ENCODE data around the gene NPM1. TPM values are rescaled to one million over a fixed set of nuclear protein-coding genes. Genes with fewer than 3 reads are reported as not detected.

The NPM1 gene
- total and polyA plus RNA-seq, 4 donors, result 133 to 959 (median 363) TPM

DNA sequence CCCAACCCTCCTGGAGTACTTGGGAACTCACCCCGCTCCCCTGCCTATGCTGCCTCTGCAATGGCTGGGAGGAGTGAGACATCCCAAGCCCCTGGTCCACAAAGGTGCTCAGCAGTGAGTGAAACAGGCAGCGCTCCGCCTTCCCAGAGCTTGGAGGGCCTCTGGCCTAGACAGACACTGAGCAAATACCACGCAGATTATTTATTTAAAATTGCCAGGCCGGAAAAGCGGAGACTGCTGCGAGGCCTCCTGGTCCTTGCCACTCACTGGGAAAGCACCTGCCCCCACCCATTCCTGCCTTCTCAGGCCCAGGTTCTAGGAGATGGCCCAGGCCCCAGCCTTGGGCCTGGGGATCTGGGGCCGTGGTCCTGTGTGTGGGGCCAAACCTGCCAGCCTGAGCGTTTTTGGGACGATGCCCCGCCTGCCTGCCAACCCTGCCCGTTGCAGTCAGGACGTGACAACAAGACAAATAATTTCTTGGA is 49.2 kb downstream of the NPM1 start:
- Histone ChIP-seq H3K4me3 (ENCODE audit: low read depth in 1 of 3, low read length in 3 of 3) (no peak overlapping the region), H3K4me1 (ENCODE audit: control insufficient read depth in 4 of 4, insufficient read depth in 4 of 4, low read length in 3 of 4) (no peaks in the 10 kb centered on the region), H3K27ac (ENCODE audit: low read depth in 1 of 2, low read length in 2 of 2) (no peak overlapping the region), H3K9me3 (ENCODE audit: control insufficient read depth in 4 of 4, low read length in 3 of 4) (no peaks in the 10 kb centered on the region), H3K36me3 (ENCODE audit: control insufficient read depth in 4 of 4, insufficient read depth in 3 of 4, low read depth in 1 of 4, low read length in 3 of 4) (no peaks in the 10 kb centered on the region), H3K27me3 (ENCODE audit: control insufficient read depth in 4 of 4, insufficient read depth in 4 of 4, low read length in 3 of 4) (no peaks in the 10 kb centered on the region), H3K9ac (ENCODE audit: low read depth in 1 of 2, low read length in 2 of 2) (no peak overlapping the region)
- WGBS, result 91% methylated on average over 13 of the region's 13 CpGs
- TF ChIP-seq, protein P1, sequence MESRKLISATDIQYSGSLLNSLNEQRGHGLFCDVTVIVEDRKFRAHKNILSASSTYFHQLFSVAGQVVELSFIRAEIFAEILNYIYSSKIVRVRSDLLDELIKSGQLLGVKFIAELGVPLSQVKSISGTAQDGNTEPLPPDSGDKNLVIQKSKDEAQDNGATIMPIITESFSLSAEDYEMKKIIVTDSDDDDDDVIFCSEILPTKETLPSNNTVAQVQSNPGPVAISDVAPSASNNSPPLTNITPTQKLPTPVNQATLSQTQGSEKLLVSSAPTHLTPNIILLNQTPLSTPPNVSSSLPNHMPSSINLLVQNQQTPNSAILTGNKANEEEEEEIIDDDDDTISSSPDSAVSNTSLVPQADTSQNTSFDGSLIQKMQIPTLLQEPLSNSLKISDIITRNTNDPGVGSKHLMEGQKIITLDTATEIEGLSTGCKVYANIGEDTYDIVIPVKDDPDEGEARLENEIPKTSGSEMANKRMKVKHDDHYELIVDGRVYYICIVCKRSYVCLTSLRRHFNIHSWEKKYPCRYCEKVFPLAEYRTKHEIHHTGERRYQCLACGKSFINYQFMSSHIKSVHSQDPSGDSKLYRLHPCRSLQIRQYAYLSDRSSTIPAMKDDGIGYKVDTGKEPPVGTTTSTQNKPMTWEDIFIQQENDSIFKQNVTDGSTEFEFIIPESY (IDR thresholded peaks at IDR 0.05), result no peak
- no peak for TF ChIP-seq RAD21 (IDR thresholded peaks at IDR 0.05)
- no peak for TF ChIP-seq GABPA (IDR thresholded peaks at IDR 0.05 in 1 of 2, conservative IDR thresholded peaks at IDR 0.05 in 1 of 2)
- TF ChIP-seq, protein P2, sequence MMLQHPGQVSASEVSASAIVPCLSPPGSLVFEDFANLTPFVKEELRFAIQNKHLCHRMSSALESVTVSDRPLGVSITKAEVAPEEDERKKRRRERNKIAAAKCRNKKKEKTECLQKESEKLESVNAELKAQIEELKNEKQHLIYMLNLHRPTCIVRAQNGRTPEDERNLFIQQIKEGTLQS (IDR thresholded peaks at IDR 0.05), result no peak
- TF ChIP-seq HNF4G (IDR thresholded peaks at IDR 0.05), result no peak
- TF ChIP-seq, protein P3, sequence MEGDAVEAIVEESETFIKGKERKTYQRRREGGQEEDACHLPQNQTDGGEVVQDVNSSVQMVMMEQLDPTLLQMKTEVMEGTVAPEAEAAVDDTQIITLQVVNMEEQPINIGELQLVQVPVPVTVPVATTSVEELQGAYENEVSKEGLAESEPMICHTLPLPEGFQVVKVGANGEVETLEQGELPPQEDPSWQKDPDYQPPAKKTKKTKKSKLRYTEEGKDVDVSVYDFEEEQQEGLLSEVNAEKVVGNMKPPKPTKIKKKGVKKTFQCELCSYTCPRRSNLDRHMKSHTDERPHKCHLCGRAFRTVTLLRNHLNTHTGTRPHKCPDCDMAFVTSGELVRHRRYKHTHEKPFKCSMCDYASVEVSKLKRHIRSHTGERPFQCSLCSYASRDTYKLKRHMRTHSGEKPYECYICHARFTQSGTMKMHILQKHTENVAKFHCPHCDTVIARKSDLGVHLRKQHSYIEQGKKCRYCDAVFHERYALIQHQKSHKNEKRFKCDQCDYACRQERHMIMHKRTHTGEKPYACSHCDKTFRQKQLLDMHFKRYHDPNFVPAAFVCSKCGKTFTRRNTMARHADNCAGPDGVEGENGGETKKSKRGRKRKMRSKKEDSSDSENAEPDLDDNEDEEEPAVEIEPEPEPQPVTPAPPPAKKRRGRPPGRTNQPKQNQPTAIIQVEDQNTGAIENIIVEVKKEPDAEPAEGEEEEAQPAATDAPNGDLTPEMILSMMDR (IDR thresholded peaks at IDR 0.05; ENCODE audit: low read depth, low read length, missing input control), result no peak
- TF ChIP-seq SP1 (IDR thresholded peaks at IDR 0.05), result no peak
- TF ChIP-seq FOXA1 (IDR thresholded peaks at IDR 0.05), result no peak
- no peak for TF ChIP-seq FOXA2 (IDR thresholded peaks at IDR 0.05)
- TF ChIP-seq EGR1 (IDR thresholded peaks at IDR 0.05; ENCODE audit: low read depth in 2 of 2), result no peak
- no peak for TF ChIP-seq YY1 (IDR thresholded peaks at IDR 0.05)
- no peak for TF ChIP-seq NR2F2 (IDR thresholded peaks at IDR 0.05)
- TF ChIP-seq HNF4A (conservative IDR thresholded peaks at IDR 0.05), result no peak
- no peak for TF ChIP-seq TAF1 (conservative IDR thresholded peaks at IDR 0.05)
- no peak for DNase-seq (ENCODE audit: low spot score)

DNA sequence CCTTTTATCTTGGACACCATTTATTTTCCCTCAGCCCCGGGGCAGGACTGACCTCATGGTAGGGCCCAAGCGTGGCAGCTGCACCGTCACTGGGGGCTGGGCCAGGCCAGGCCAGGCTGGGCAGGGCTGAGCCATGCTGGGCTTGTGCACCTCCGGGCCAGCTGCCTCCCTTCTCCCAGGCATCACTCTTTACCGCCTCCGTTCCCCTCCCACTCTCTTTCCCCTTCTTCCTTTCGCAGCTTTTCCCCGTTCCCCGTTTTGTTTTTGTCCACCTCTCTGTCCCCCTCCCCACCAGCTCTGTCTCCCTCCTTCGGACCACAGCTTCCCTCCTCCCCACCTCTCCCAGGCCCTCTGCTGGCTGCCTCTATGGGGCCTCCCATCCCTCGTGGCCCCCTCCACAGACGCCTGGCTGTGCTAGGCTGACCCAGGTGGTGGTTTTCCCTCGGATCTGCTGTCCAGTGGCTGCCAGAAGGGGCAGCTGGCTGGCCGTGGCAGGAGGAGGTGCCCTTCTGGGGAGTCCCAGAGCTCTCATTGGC is 49.7 kb downstream of the NPM1 start:
- Histone ChIP-seq H3K36me3 (ENCODE audit: control insufficient read depth in 4 of 4, insufficient read depth in 3 of 4, low read depth in 1 of 4, low read length in 3 of 4) (no peaks in the 10 kb centered on the region), H3K4me3 (ENCODE audit: low read depth in 1 of 3, low read length in 3 of 3) (no peak overlapping the region), H3K9ac (ENCODE audit: low read depth in 1 of 2, low read length in 2 of 2) (no peak overlapping the region), H3K27ac (ENCODE audit: low read depth in 1 of 2, low read length in 2 of 2) (no peak overlapping the region), H3K4me1 (ENCODE audit: control insufficient read depth in 4 of 4, insufficient read depth in 4 of 4, low read length in 3 of 4) (no peaks in the 10 kb centered on the region), H3K27me3 (ENCODE audit: control insufficient read depth in 4 of 4, insufficient read depth in 4 of 4, low read length in 3 of 4) (no peaks in the 10 kb centered on the region), H3K9me3 (ENCODE audit: control insufficient read depth in 4 of 4, low read length in 3 of 4) (no peaks in the 10 kb centered on the region)
- DNase-seq (ENCODE audit: low spot score), result no peak
- WGBS, result 85% methylated on average over 14 of the region's 14 CpGs
- TF ChIP-seq, protein P4, sequence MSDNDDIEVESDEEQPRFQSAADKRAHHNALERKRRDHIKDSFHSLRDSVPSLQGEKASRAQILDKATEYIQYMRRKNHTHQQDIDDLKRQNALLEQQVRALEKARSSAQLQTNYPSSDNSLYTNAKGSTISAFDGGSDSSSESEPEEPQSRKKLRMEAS (IDR thresholded peaks at IDR 0.05), result no peak
- TF ChIP-seq FOXA2 (IDR thresholded peaks at IDR 0.05), result no peak
- TF ChIP-seq TAF1 (conservative IDR thresholded peaks at IDR 0.05), result no peak
- TF ChIP-seq, protein P3 (IDR thresholded peaks at IDR 0.05; ENCODE audit: low read depth, low read length, missing input control), result no peak
- no peak for TF ChIP-seq HNF4G (IDR thresholded peaks at IDR 0.05)
- TF ChIP-seq GABPA (IDR thresholded peaks at IDR 0.05 in 1 of 2, conservative IDR thresholded peaks at IDR 0.05 in 1 of 2), result no peak
- no peak for TF ChIP-seq SP1 (IDR thresholded peaks at IDR 0.05)
- no peak for TF ChIP-seq RXRA (IDR thresholded peaks at IDR 0.05)
- no peak for TF ChIP-seq RAD21 (IDR thresholded peaks at IDR 0.05)
- TF ChIP-seq, protein P1 (IDR thresholded peaks at IDR 0.05), result no peak

All from liver (tissue), 9 donors.